HG03066 (cell line): ENCODE results near the gene MIB2.
A peak's percentile ranks its signal among the peaks of the same experiment; 100 is the strongest.
"Not testable (repeated sequence)": the region's sequence is repeated elsewhere in the genome, so short reads cannot be mapped to it uniquely, and the experiment has no call there.

Experiments
- ATAC-seq: cut with Tn5 transposase; IDR thresholded peaks from one replicate; pipeline ENCODE4 v1.9.1; 2021; ENCODE audit warnings: low read depth; ENCODE audit not compliant: unreplicated experiment

MIB2 gene

DNA sequence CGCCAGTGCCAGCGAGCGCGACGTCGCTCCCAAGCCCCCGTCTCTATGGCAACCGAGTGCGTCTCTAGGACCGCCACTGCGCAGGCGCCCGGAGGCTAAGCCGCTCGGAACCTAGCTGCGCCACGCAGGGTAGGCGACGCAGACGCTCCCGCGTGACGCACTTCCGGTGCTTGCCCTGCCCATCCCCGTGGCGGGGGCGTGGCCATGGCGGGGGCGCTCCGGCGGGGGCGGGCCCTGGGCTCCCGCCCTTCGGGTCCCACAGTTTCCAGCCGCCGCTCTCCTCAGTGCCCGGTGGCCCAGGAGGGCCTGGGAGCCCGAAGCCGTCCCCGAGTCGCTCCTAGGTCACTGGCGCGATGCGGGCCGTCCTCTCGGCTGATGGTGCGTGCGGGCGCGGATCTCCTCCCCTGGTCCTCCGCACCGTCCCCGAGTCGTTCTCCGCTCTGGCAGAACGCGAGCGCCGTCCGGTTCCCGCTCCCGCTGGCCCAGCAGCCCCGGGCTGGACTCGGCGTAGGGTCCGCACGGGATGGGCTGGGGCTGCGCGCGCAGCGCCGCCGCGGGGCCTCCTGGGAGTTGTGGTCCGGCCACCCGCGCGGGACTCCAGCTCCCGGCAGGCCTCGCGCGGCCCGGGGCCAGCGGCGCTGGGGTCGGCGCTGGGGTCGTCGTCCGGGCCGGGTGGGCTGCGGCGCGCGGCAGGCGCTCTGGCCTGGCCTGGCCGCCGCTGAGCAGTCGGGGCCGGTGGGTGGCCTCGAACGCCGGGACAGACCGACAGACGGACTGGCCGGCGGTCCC lies at the start of gene MIB2:
TSS of gene MIB2 (plus strand) at position 245 of the 789 bp plus-strand sequence. CDS start 7,953 bp downstream, outside the sequence.
- ATAC-seq = peak; percentile 84

DNA sequence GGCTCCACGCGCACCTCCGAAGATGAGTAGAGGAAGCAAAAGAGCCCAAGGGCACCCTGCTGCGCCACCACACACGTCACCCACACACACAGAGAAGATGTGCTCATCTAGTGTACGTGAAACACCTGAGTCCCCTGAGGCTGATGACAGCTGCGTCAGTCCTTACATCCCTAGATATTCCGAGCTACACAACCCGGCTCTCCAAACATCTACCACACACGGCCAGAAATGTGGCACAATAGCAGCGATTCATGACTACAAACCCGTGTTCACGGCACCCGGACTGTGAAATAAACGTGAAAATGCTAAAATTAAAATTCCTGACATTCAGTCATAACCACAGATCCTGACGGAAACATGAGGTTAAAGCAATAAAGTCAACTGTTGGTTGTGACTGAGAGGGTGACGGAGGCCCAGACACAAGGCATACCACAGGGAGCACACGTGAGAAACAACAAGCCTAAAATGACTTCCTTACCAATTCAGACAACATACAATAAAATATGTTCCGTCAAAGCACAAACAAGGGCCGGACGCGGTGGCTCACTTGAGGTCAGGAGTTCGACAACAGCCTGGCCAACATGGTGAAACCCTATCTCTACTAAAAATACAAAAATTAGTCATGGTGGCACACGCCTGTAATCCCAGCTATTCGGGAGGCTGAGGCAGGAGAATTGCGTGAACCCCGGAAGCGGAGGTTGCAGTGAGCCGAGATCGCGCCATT lies 48.0 kb upstream of the MIB2 start:
- ATAC-seq = no peak

DNA sequence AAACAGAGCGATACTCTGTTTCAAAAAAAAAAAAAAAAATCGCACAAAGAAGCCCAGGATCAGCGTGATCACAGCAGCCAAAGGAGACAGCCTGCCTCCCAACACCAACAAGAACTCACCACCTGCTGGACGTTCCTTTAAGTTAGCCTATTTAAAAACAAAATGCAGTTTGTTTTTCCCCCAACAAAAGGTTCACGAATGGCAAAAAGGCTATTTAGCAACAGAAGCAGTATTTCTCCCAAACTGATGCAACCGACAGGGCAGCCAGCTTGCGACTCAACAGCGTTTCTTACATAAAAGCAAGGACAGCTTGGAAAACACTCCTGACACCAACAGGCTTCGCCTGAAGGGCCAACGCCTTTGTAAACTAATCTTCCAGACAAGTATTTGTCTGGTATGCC lies 47.4 kb upstream of the MIB2 start:
- no peak for ATAC-seq

DNA sequence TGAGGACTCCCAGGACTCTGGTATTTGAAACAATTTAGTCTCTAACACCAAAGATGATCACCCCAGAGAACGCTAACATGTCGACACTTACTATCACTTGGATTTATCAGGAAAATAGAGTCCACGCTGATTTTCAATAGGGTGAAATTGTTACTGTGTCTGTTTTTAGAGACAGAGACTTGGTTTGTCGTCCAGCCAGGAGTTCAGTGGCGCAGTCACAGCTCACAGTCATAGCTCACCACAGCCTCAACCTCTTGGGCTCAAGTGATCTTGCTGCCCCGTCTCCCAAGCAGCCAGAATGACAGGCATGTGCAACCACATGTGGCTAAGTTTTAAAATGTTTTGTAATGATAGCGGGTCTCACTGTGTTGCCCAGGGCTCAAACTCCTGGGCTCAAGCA lies 46.0 kb upstream of the MIB2 start:
- no peak for ATAC-seq

DNA sequence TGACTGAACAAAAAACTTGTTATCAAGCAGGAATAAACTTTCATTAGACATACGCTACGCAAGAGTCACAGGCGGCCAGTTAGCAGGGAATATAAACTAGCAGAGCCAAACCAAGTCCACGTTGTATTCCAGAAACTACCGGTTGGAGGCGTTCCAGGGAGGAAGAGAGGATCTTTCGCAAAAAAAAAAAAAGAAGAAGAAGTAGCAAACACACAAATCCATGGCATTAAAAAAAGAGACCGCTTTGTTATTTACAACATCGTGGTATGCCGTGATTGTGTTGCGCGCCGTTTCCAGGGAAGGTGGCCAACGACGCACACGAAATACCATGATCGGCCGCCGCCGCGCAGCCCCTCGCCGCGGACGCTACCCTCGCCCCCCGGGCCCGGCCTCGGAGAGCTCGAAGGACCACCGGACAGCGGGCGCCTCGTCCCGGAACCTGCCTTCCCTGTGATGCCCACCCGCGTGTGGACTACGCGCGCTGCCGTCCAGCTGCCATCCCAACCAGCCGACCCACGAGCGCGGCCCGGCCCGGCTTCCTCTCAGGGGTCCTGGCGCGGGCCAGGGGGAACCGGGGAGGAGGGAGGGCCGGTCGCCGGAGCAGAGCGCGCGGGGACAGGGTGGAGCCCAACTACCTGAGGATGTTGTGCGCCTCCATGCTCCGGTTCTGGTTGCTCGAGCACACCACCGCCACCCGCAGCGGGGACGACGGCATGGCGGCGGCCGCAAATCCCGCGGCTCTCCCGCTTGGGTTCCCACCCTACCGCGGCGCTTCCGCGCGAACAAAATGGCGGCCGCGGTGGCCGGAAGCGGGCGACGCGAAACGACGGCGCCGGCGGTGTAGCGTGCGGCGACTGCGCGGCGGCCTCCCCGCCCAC lies 41.2 kb upstream of the MIB2 start:
- peak; percentile 48 for ATAC-seq

DNA sequence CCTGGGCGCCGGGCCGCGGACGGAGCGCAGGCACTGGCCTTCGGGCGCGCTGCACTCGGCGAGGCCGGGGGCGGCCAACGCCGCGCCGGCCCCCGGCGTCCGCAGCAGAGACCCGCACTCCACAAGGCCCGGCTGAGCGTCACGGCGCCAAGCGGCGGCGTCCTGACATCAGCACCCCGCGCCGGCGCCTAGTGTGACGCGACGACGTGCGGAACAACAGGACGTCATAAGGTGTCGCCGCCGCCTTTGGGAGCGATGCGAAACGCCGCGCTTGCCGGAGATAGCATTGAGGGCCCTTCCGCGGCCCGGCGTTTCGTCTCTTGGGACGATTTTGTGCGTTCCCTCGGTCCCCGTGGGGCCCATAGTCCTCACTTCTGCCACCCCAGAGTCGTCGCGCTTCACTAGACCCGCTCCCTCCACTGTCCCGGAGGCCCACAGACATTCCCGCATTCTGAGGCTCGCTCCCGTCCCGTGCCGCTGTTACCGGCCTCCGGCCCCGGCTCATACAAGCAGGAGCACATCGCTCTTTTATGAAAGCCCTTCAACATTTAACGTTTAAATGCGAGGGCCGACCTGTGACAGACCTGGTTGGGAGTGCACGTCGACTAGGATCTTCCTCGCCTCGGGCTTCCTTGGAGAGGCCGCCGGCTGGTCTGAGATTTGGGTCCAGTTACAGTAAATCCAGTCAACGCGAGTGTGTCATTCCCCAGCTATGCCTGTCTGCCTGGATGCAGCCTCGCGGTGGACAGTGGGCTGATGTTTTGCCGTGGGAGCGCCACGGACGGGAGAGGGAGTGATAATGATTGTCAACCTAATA lies 40.4 kb upstream of the MIB2 start, which contains the start of gene SSU72:
TSS of gene SSU72 (minus strand) at position 143 of the 817 bp plus-strand sequence. CDS start 306 bp downstream, outside the sequence.
- ATAC-seq = peak; percentile 58

DNA sequence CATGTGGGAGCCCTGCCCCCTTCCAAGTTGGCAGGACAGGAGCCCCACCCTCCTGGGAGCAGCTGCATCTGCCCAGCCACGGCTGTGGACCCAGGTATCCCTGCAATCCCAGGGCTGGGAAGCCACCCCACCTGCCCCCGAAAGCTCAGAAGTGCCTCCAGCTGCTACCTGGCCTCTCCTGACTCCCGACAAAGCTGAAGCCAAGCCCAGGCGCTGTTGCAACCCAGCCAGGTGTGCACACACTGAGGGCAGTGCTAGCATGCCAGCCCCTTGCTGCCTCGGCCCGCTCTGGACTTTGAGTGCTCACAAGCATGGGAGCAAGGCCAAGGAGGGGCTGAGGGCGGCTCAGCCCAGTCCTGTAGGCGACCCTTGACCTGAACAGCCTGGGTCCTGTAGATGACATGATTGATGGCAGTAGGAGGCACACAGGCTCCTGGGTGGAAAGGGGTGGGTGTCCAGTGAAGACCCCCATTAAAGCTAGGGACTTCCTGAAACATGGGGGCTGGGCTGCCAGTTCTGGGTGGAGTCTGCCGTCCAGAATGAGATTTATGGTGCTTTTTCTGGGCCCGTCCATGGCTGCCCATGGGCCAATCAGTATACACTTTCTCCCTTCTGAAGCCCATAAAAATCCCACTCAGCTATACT lies 37.8 kb upstream of the MIB2 start:
- no peak for ATAC-seq

DNA sequence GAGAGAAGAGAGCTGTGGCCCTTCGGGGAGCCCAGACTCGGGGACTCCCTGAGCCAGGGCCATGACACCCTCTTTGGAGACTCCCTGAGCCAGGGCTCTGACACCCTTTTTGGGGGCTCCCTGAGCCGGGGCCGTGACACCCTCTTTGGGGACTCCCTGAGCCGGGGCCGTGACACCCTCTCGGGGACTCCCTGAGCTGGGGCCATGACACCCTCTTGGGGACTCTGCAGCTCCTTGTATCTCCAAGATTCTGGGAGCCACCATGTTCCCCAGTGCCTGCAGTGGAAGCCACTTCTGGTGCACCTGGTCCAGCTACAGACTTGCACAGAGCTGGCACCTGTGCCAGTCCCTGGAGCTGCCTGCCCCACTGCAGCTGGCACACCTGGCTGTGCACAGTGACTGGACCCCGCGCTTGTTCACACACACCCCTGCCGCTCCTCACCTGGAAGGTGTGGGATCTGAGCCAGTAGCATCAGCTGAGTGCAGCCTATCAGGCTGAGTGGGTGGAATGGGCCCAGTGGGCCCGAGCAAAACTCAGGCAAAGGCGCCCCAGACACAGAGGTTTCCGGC lies 36.8 kb upstream of the MIB2 start:
- ATAC-seq = no peak

DNA sequence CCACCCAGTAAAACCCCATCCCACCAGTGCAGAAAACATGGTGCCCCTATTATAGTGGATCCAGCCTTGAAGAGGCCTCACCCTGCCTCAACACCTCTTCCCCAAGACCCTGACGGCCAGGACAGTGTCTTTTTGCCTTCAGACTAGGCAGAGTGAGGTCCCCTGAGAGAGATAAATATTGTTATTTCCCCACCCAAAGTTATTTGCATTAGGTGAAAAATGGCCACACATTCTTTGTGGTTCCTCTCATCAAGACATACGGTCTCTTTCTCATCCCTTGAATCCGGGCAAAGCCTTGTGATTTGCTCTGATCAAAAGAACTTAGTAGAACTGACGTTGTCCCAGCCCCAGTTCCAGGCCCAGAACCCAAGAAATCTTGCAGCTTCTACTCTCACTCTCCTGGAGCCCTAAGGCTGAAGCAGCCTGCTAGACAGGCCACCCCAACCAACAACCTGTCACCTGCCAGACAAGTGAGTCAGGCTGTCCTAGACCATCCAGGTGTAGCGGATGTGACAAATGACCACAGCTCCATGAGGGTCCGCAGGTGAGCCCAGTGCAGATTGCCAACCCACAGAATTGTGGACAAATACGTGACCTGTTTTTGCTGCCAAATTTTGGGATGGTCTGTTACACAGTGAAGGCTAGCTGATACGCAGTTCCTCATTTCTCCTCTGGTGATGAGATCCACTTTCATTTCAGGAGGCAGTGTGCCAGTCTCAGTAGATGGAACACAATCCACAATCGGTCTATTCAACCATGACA lies 32.5 kb upstream of the MIB2 start:
- no peak for ATAC-seq

DNA sequence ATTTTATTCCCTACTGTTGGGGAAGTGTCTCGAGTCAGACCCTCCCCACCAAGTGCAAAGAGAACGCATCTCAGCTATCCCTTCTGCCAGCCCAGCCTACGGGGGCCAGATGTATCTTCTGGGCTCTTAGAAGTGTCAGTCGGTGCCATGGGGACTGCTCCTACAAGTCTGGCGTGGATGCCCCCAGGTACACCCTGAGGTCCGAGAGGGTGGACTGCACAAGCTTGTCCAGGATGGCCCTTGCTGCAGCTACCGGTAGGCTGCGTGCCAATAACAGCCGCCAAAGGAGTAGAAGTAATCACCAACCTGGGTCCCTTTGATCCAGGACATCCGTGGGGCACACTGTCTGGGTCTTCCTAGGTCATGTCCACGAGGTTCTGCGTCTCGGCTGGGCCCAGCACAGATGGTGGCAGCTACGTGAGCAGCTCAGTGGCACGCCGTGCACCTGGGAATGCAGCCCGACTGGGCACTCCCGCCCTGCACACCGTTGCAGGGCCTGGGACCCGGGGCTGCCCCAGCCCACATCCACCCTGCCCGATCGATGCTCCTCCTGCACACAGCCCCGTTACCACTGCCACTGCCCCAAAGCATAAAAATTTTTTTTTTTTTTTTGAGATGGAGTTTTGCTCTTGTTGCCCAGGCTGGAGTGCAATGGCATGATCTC lies 31.8 kb upstream of the MIB2 start:
- no peak for ATAC-seq

DNA sequence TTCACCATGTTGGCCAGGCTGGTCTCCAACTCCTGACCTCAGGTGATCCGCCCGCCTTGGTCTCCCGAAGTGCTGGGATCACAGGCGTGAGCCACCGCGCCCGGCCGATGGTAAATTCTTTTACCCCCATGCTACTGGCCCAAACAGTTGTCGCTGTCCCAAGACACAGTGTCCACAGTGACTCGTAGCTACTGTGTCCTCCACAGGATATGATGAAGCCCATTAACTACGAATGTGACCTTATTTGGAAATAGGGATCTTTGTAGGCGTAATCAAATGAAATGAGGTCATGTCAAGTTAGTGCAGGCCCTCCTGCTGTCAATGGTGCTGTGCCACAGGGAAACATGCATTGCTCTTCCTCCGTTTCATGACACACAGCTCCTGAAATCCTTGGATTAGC lies 23.8 kb upstream of the MIB2 start:
- ATAC-seq = no peak

DNA sequence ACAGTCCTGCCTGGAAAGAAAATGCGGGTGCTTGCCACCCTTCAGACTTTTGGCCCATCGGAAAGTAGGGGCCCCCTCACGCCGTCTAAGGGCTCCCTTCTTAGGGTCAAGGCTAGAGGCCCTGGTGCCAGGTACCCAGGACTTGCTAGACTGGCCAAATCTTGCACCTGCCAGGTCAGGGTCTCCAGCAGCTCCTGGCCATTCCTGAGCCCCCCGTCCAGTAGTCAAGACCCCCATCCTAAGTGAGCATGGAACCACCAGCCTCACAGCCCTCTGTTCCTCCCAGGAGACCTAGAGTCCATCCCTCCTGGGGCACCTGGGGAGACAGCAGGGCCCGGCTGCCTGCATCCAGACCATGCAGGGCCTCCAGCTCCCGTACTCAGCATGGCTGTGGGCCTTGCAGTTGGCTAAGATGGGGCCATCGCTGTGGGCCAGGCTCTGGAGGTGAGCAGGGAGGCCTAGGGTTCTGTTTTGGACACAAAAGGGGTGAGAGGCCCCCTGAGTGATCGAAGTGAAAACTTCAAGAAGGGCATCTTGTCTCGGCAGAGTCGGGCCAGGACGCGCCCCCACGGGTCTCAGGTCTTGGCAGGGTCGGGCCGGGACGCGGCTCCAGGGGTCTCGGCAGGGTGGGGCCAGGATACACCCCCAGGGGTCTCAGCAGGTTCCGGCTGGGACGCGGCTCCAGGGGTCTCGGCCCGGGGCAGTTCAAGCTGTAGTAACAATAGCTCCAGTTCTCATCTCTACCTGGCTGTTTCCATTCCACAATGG lies 21.3 kb upstream of the MIB2 start:
- ATAC-seq = no peak

DNA sequence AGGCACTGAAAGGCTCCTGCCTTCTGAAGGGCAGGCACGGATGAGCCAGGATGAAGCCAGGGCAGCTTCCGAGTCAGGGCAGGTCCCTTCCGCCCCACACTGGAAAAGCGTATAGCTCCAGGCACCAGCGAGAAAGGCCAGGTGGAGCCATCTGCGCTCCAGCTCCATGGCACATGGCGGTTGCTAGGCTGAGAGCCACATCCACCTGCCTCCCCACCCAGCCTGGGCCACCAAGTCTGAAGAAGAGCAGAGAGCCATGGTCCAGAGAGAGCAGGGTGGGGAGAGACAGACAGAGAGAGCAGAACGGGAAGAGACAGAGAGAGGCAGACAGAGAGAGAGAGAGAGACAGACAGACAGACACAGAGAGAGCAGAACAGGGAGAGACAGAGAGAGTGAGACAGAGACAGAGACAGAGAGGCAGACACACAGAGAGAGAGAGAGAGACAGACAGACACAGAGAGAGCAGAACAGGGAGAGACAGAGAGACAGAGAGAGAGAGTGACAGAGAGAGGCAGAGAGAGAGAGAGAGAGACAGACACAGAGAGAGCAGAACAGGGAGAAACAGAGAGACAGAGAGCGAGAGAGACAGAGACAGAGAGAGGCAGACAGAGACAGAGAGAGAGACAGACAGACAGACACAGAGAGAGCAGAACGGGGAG lies 20.6 kb upstream of the MIB2 start:
- ATAC-seq = no peak

DNA sequence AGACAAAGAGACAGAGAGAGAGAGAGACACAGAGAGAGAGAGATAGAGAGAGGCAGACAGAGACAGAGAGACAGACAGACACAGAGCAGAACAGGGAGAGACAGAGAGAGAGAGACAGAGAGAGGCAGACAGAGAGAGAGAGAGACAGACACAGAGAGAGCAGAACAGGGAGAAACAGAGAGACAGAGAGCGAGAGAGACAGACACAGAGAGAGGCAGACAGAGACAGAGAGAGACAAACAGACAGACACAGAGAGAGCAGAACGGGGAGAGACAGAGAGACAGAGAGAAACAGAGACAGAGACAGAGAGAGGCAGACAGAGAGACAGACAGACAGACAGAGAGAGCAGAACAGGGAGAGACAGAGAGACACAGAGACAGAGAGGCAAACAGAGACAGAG lies 20.0 kb upstream of the MIB2 start:
- not testable (repeated sequence) for ATAC-seq

DNA sequence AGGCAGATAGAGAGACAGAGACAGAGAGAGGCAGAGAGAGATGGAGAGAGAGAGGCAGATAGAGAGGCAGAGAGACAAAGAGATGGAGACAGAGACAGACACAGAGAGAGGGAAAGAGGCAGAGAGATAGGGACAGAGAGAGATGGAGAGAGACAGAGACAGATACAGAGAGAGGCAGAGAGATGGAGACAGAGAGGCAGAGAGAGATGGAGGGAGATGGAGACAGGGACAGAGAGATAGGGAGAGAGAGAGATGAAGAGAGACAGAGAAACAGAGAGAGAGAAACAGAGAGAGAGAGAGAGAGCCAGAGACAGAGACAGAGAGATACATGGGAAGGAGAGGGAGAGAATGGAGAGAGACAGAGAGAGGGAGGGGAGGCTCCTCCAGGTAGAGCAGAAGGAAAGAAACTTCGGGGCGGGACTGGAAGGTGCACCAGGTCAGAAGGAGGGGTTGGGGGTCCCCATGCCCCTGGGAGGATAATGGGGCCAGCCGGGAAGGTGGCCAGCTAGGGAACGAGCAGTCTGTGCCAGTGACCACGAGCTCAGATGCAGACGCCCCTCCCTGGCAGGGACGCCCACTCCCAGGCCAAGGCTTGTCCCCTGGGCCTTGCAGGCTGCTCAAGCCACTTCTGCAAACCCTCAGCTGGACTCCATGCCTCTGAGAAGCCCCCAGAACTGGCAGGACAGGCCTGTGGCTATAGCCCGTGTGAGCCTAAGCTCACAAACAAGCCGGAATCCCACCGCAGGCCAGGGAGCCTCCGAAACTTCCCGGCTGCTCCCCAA lies 18.6 kb upstream of the MIB2 start:
- no peak for ATAC-seq
